CD4-positive, alpha-beta memory T cell (primary cell): Measurements from ENCODE around the gene LRRC36. TPM values are rescaled to one million over a fixed set of nuclear protein-coding genes. Genes with fewer than 3 reads are reported as not detected.

Experiments used
- CTCF ChIA-PET: fragments of 350-600 bp; sonication (Branson Sonifier 250); formaldehyde crosslinking; loops from one replicate; lab custom pipeline; 2021; ENCODE audit warnings: inconsistent platforms; ENCODE audit not compliant: partially characterized antibody; lab: Charles Lee
- POLR2A ChIA-PET: fragments of 350-600 bp; sonication (Branson Sonifier 250); formaldehyde crosslinking; loops from one replicate; lab custom pipeline; 2021; ENCODE audit not compliant: partially characterized antibody; lab: Charles Lee
- DNase-seq, 5 donors: peaks; one replicate each; pipeline versions ENCODE4 v3.0.0 to v3.0.0-alpha.2; 2020 to 2022; ENCODE audit warnings: mixed read lengths in 1 of 5
- H3K27ac ChIP-seq: one replicate; pipeline ENCODE4 v1.7.0; 2013; ENCODE audit warnings: low read depth, low read length
- H3K27me3 ChIP-seq: 2 replicates; pipeline ENCODE4 v1.7.0; 2013; ENCODE audit warnings: mild to moderate bottlenecking, low read length, moderate library complexity; ENCODE audit not compliant: insufficient read depth
- H3K36me3 ChIP-seq: 2 replicates; pipeline ENCODE4 v1.7.0; 2013; ENCODE audit warnings: mild to moderate bottlenecking, low read length, moderate library complexity; ENCODE audit not compliant: insufficient read depth
- H3K4me1 ChIP-seq: 2 replicates; pipeline ENCODE4 v1.7.0; 2013; ENCODE audit warnings: mild to moderate bottlenecking, low read length, moderate library complexity; ENCODE audit not compliant: insufficient read depth
- H3K4me3 ChIP-seq, 2 donors: one replicate each; pipeline ENCODE4 v1.7.0; 2013; ENCODE audit warnings: low read length in 2 of 2, mild to moderate bottlenecking in 1 of 2
- H3K9me3 ChIP-seq, 2 donors: one replicate each; pipeline ENCODE4 v1.7.0; 2013; ENCODE audit warnings: low read length in 2 of 2, control low read depth in 1 of 2; ENCODE audit not compliant: control insufficient read depth in 1 of 2
- H3K27ac Mint-ChIP-seq, 7 donors: one replicate each; pipeline ENCODE4 v1.8.0; 2020 to 2021; ENCODE audit warnings: mixed read lengths in 7 of 7, mild to moderate bottlenecking in 6 of 7, inconsistent platforms in 3 of 7, moderate library complexity in 3 of 7
- H3K27me3 Mint-ChIP-seq, 2 donors: one replicate each; pipeline ENCODE4 v1.8.0; 2020 to 2021; ENCODE audit warnings: mixed read lengths in 2 of 2
- H3K36me3 Mint-ChIP-seq, 2 donors: one replicate each; pipeline ENCODE4 v1.8.0; 2020 to 2021; ENCODE audit warnings: mixed read lengths in 2 of 2, inconsistent platforms in 1 of 2, mild to moderate bottlenecking in 1 of 2
- H3K4me1 Mint-ChIP-seq, 4 donors: one replicate each; pipeline ENCODE4 v1.8.0; 2020 to 2021; ENCODE audit warnings: mixed read lengths in 4 of 4, mild to moderate bottlenecking in 1 of 4
- H3K4me3 Mint-ChIP-seq, 8 donors: one replicate each; pipeline ENCODE4 v1.8.0; 2020 to 2021; ENCODE audit warnings: mixed read lengths in 8 of 8, mild to moderate bottlenecking in 7 of 8, moderate library complexity in 6 of 8, inconsistent platforms in 3 of 8
- H3K9me3 Mint-ChIP-seq, 8 donors: one replicate each; pipeline ENCODE4 v1.8.0; 2020 to 2021; ENCODE audit warnings: mixed read lengths in 8 of 8, mild to moderate bottlenecking in 5 of 8, inconsistent platforms in 3 of 8, moderate library complexity in 1 of 8
- intact Hi-C: fragments of 100-400 bp; cut with micrococcal nuclease; formaldehyde crosslinking; loops from one replicate; pipeline ENCODE4 v1.15.1; 2023
- polyA plus RNA-seq, 2 donors: library from polyadenylated mRNA; unstranded; fragments of 300-500 nt; fragmentation: Illumina TruSeq; gene quantifications; one replicate each; pipeline ENCODE4 v1.2.3, GENCODE V29; 2021
- total RNA-seq, 2 experiments: library from RNA; stranded (reverse); gene quantifications; one replicate each; pipeline ENCODE4 v1.2.3, GENCODE V29; 2021

The LRRC36 gene
- total and polyA plus RNA-seq, 4 experiments from 2014 or later, result not detected

DNA sequence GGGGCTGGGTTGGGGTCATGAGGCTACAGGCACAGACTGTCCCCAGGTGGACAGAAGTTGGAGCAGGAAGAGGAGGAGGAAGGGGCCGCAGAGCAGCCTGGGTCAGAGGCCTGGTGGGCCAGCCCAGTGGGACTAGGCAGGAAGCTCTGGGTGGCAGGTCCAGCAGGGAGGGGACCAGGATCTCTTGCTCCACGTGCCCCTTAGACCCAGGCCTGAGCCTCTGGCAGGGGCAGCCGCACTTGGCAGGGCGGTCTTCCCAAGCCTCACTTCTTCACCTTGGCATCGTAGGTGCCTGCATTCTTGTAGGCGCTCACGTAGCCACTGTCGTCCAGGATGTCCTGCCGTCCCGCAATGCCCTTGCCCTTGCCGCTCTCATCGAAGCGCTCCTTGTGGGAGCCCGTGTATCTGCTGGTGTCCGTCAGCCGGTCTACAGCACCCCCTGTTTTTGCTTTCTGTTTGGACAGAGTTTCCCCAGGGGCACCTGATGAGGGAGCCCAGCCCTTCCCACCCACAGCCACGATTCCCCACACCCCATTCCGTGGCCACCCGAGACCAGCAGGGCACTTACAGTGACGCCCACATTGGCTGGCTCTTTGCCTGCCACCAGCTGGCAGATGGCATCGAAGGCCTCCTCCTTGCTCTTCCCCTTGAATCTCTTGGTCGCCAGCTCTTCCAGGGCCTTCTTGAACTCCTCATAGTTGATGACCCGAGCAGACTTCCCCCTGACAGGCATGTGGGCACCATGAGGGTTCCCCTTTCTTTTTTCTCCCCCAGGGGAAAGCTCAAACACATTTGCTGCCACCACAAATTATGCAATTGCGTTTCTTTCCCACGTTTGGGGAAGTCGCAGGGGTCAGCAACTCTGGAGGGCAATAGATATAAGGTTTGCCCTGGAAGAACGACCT is 63.5 kb downstream of the LRRC36 start:
- H3K4me1 ChIP-seq, result peaks cover 14% of the 10 kb centered on the region
- POLR2A ChIA-PET, result no interaction called here

DNA sequence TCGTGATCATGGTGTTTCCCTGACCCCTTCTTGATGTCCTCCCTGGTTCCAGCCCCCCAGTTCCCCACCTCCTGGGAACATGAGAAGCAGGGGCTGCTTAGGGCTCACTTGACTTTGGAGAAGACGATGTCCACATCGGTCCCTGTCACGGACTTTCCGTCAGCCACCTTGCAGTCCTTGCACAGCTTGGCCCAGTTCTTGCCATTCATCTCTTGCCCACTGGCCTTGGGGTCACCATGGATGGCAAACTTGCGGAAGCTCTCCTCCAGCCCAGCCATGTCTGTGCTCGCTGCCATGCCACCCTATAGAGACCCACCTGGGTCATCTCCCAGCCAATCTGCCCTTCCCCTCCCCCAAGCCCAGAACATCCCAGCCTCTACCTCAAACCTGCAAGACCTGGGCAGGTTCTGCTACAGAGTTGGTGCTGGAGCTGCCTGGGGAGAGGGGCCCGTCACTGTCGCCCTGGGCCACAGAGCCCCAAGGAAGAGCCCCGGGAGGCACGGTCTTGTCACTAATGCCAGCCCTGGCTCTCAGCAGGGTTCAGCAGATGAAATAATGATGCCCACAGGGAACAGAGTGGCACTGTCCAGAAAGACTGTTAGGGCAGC is 64.3 kb downstream of the LRRC36 start:
- no peak overlapping the region for H3K27ac ChIP-seq
- intact Hi-C loops, result no loop called here
- no peaks in the 10 kb centered on the region for H3K9me3 ChIP-seq
- Mint-ChIP-seq H3K4me3 (no peak overlapping the region), H3K4me1 (peaks cover 2 to 9% (median 5%) of the 10 kb centered on the region in 4 donors), H3K27ac (no peak overlapping the region), H3K9me3 (no peaks in the 10 kb centered on the region), H3K27me3 (peaks cover 11 to 20% of the 10 kb centered on the region in 2 donors), H3K36me3 (no peaks in the 10 kb centered on the region)
- H3K4me1 ChIP-seq, result peaks cover 15% of the 10 kb centered on the region
- no peaks in the 10 kb centered on the region for H3K36me3 ChIP-seq
- POLR2A ChIA-PET, result no interaction called here
- DNase-seq, result no peak
- CTCF ChIA-PET, result no interaction called here
- H3K4me3 ChIP-seq, result no peak overlapping the region
- H3K27me3 ChIP-seq, result peaks cover 18% of the 10 kb centered on the region

More for the DNA sequence above, 63.5 kb downstream of the LRRC36 start:
- H3K27me3 ChIP-seq, result peaks cover 14% of the 10 kb centered on the region
- Mint-ChIP-seq H3K4me3 (peak overlapping the region in 1 of 8 donors; percentile 39), H3K4me1 (peaks cover 2 to 9% (median 5%) of the 10 kb centered on the region in 4 donors), H3K9me3 (no peaks in the 10 kb centered on the region), H3K36me3 (no peaks in the 10 kb centered on the region), H3K27ac (peak overlapping the region in 1 of 7 donors; percentile 26), H3K27me3 (peaks cover 8 to 14% of the 10 kb centered on the region in 2 donors)
- CTCF ChIA-PET, result no interaction called here
- DNase-seq, result no peak
- H3K36me3 ChIP-seq, result no peaks in the 10 kb centered on the region
- H3K9me3 ChIP-seq, result no peaks in the 10 kb centered on the region
- no peak overlapping the region for H3K27ac ChIP-seq
- intact Hi-C loops, result no loop called here
- no peak overlapping the region for H3K4me3 ChIP-seq

DNA sequence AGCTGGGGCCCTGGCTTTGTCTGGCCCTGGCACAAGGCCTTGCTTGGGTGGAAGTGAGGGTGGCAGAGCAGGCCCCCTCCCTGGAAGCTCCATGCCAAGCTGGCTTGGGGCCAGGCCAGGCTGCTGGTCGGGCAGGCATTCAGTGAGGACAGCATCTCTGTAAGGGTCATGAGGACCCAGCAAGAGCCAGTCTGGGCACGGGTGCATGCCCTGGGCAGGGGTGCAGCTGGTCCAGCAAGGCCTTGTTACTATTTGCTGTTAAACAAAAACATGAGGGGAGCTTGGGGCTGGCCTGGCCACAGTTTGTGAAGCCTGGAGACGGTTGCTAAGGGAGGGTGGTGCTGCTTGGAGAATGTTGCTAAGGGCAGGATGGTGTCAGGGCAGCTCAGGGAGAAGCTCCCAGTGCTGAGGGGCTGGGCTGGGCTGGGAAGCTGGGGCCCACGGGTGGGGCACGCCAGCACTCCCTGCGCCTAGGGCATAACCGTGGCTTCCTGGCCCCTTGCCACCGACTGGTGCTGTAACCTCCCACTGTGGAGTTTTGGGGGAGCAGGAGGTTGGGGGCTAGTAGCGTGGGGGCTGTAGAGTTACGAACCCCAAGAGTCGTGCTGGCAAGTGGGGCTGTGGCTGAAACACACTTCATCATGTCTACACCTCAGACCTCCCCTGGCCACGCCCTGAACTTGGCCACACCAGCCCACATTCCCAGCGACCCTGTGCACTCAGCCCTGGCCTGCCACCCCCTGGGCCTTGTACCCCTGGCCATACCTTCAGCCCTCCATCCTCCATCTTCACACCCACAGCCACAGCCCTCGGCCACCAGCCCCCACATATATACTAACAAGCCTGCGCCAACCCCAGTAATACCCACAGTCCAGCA is 65.0 kb downstream of the LRRC36 start:
- Histone ChIP-seq H3K27ac (no peak overlapping the region), H3K9me3 (no peaks in the 10 kb centered on the region), H3K4me3 (no peak overlapping the region), H3K27me3 (peaks cover 18% of the 10 kb centered on the region), H3K36me3 (no peaks in the 10 kb centered on the region), H3K4me1 (peaks cover 15% of the 10 kb centered on the region)
- Mint-ChIP-seq H3K9me3 (no peaks in the 10 kb centered on the region), H3K27ac (no peak overlapping the region), H3K36me3 (no peaks in the 10 kb centered on the region), H3K4me3 (peak overlapping the region in 1 of 8 donors; percentile 53), H3K27me3 (peaks cover 12 to 20% of the 10 kb centered on the region in 2 donors), H3K4me1 (peaks cover 2 to 9% (median 5%) of the 10 kb centered on the region in 4 donors)
- DNase-seq, result no peak
- POLR2A ChIA-PET, result no interaction called here
- intact Hi-C loops, result no loop called here
- CTCF ChIA-PET, result no interaction called here

DNA sequence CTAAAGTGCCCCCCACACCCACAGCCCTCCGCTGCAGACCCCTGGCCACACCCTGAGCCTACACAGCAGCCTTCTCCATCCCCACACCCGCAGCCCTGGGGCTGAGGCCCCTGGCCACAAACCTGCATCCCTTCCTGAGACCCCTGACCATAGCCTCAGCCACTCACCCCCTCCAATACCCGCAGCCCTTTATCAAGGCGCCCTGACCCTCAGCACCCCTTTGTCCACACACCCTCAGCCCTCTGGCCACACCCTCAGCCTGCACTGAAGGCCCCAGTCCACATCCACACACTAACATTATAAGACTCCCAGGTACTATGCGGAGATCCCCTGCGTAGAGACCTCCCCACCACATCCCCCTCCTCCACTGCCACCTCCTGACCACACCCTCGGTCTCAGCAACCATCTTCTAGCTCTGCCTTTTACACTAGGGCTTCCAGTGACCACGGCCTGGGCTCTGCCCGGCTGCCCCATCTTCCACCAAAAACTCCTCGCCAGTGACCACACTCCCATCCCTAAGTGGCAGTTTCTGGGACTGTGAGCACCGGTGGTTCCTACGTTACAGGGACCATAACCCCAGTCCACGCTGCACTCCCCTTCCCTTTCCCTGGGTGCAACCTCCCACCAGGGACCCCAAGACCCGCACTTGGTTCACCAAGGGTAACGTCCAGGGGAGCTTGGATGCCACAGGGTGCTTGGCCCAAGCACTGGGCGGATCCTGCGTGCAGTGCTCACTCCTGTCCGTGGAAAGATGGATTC is 65.9 kb downstream of the LRRC36 start:
- CTCF ChIA-PET, result no interaction called here
- H3K27ac ChIP-seq, result no peak overlapping the region
- intact Hi-C loops, result no loop called here
- POLR2A ChIA-PET, result no interaction called here
- Mint-ChIP-seq H3K27me3 (peaks cover 12 to 24% of the 10 kb centered on the region in 2 donors), H3K4me3 (peak overlapping the region in 1 of 8 donors; percentile 33), H3K27ac (peak overlapping the region in 1 of 7 donors; percentile 41), H3K36me3 (no peaks in the 10 kb centered on the region), H3K9me3 (no peaks in the 10 kb centered on the region), H3K4me1 (peaks cover 2 to 9% (median 5%) of the 10 kb centered on the region in 4 donors)
- no peak overlapping the region for H3K4me3 ChIP-seq
- peaks cover 15% of the 10 kb centered on the region for H3K4me1 ChIP-seq
- no peaks in the 10 kb centered on the region for H3K36me3 ChIP-seq
- H3K27me3 ChIP-seq, result peaks cover 18% of the 10 kb centered on the region
- no peaks in the 10 kb centered on the region for H3K9me3 ChIP-seq
- DNase-seq, result no peak

- intact Hi-C loops, result no loop called here
- Histone ChIP-seq H3K36me3 (no peaks in the 10 kb centered on the region), H3K4me1 (peaks cover 15% of the 10 kb centered on the region), H3K27me3 (peaks cover 18% of the 10 kb centered on the region), H3K27ac (no peak within 1 kb of the TSS), H3K4me3 (peak within 1 kb of the TSS in 1 of 2 donors; percentile 18), H3K9me3 (no peaks in the 10 kb centered on the region)
- Mint-ChIP-seq H3K27ac (peak within 1 kb of the TSS in 2 of 7 donors; percentile 41 to 79), H3K4me3 (peak within 1 kb of the TSS; percentile 48 to 81 (median 68)), H3K36me3 (no peaks in the 10 kb centered on the region), H3K27me3 (peaks cover 12 to 24% of the 10 kb centered on the region in 2 donors), H3K9me3 (peaks cover 0 to 1% (median 0%) of the 10 kb centered on the region in 8 donors), H3K4me1 (peaks cover 2 to 9% (median 5%) of the 10 kb centered on the region in 4 donors)
- ChIA-PET POLR2A (no interaction called here), CTCF (interaction anchor here (1.1 kb wide), 1 partner anchor 88 kb away, joined by 3 read pairs; the partner anchor contains the start of gene ATP6V0D1)
- DNase-seq, result peak in 4 of 5 donors; percentile 16 to 44 (median 19)
Observed at GRCh38 chr16:67393111-67393787, 66.6 kb downstream of the LRRC36 start, which contains the start of gene TPPP3. Gene TPPP3 (minus strand): TSS chr16:67393498. CDS start chr16:67391111, 2,387 bp downstream.

GRCh38 chr16:67393788-67394154 is 67.2 kb downstream of the LRRC36 start:
- DNase-seq, result peak in 1 of 5 donors; percentile 7
- peaks cover 14 to 24% of the 10 kb centered on the region in 2 donors for H3K27me3 Mint-ChIP-seq
- ChIA-PET CTCF (interaction anchor here (1.1 kb wide), 1 partner anchor 87 kb away, joined by 3 read pairs; the partner anchor contains the start of gene ATP6V0D1), POLR2A (no interaction called here)
- intact Hi-C loops, result no loop called here
- Histone ChIP-seq H3K9me3 (no peaks in the 10 kb centered on the region), H3K27ac (no peak overlapping the region), H3K27me3 (peaks cover 18% of the 10 kb centered on the region), H3K4me1 (peaks cover 15% of the 10 kb centered on the region), H3K4me3 (peak overlapping the region in 1 of 2 donors; percentile 18), H3K36me3 (no peaks in the 10 kb centered on the region)
- peaks cover 0 to 1% (median 0%) of the 10 kb centered on the region in 8 donors for H3K9me3 Mint-ChIP-seq
- H3K27ac Mint-ChIP-seq, result peak overlapping the region in 1 of 7 donors; percentile 79
- H3K4me1 Mint-ChIP-seq, result peaks cover 2 to 9% (median 5%) of the 10 kb centered on the region in 4 donors
- no peaks in the 10 kb centered on the region for H3K36me3 Mint-ChIP-seq
- H3K4me3 Mint-ChIP-seq, result peak overlapping the region; percentile 48 to 81 (median 68)
